CD4-positive, alpha-beta T cell treated with Interleukin-15 for 1 hour (primary cell): ENCODE data around the gene FKBP10.
"Not testable (repeated sequence)": the region's sequence is repeated elsewhere in the genome, so short reads cannot be mapped to it uniquely, and the experiment has no call there.

Experiments
- DNase-seq: peaks from one replicate; pipeline ENCODE4 v3.0.0-alpha.2; 2020

Gene FKBP10, protein sequence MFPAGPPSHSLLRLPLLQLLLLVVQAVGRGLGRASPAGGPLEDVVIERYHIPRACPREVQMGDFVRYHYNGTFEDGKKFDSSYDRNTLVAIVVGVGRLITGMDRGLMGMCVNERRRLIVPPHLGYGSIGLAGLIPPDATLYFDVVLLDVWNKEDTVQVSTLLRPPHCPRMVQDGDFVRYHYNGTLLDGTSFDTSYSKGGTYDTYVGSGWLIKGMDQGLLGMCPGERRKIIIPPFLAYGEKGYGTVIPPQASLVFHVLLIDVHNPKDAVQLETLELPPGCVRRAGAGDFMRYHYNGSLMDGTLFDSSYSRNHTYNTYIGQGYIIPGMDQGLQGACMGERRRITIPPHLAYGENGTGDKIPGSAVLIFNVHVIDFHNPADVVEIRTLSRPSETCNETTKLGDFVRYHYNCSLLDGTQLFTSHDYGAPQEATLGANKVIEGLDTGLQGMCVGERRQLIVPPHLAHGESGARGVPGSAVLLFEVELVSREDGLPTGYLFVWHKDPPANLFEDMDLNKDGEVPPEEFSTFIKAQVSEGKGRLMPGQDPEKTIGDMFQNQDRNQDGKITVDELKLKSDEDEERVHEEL

DNA sequence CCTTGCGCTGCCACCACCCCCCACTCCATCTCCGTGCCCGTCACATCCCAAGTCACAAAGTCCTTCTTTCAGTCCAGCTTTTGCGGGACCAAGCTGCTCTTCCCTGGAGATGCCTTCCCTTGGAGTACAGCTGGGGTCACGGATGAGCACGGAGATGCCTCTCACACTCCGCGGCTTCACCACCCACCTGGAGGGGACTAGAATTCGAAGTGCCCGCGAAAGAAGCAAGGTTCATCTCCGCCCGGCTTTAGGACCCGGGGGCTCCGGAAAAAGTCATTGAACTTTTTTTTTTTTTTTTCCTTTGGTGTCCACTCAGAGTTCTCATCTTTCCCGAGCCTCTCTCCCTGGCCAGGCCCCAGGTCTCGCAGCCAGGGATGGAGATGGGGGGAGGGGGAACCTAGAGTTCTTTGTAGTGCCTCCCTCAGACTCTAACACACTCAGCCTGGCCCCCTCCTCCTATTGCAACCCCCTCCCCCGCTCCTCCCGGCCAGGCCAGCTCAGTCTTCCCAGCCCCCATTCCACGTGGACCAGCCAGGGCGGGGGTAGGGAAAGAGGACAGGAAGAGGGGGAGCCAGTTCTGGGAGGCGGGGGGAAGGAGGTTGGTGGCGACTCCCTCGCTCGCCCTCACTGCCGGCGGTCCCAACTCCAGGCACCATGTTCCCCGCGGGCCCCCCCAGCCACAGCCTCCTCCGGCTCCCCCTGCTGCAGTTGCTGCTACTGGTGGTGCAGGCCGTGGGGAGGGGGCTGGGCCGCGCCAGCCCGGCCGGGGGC lies at the start of gene FKBP10:
FKBP10 (plus strand) TSS at position 624 of the 771 bp plus-strand sequence; CDS start at position 655, 31 bp downstream.
- no peak for DNase-seq

DNA sequence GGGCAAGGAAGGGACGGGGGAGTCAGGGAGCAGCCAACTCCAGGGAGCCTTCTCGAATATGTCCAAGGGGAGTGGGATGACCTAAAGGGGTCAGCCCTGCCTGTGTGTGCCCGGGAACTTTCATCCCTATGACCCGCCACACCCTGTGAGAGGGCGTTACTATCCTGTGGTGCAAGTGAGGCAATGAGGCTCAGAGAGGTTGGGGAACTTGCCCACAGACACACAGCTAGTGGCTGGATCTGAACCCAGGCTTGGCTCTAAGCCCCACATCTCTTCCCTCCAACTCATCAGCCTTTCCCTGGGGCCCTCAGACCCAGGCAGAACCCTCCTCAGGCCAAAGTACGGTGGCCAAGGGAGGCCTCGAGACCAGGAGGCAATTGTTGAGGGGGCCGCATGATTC lies 49.5 kb upstream of the FKBP10 start:
- no peak for DNase-seq

DNA sequence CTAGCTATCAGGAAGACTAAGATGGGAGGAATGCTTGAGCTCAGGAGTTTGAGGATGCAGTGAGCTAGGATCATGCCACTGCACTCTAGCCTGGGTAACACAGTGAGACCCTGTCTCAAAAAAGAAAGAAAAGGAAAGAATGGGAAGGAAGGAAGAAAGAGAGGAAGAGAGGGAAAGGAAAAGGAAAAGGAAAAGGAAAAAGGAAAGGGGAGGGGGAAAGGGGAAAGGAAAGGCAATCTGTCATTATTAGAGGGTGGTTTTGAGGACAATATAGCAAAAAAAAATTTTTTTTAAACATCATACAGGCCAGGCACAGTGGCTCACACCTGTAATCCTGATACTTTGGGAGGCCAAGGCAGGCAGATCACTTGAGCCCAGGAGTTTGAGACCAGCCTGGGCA lies 46.7 kb upstream of the FKBP10 start:
- no peak for DNase-seq

DNA sequence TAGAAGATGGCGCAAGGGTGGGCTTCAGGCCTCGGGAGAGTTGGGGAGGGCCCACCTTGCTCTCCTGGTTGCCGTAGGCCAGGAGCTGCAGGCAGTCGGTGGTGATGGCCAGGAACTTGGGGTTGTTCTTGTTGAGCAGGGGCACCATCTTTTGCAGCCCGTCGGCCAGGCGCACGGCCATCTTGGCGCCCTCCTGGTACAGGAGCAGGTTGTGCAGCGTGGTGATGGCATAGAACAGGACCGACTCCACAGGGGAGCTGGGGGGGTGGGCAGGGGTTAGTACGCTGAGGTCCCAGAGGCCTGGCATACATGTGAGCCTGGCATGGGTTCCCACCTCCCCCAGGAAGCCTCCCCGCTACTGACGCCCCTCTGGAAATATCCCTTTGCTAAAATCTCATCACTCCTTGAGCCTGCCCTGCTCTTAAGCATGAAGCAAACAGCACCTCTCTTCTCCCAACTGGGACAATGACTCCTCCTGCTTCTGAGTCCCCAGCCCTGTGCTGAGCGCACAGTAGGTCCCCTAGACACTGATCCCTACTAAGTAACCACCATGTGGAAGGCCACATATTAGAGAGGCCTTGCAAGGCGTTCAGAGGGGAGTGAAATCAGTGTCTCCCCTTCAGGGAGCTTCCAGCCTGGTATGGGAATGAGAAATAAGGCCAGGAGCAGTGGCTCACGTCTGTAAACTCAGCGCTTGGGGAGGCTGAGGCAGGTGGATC lies 45.3 kb upstream of the FKBP10 start:
- DNase-seq: no peak

DNA sequence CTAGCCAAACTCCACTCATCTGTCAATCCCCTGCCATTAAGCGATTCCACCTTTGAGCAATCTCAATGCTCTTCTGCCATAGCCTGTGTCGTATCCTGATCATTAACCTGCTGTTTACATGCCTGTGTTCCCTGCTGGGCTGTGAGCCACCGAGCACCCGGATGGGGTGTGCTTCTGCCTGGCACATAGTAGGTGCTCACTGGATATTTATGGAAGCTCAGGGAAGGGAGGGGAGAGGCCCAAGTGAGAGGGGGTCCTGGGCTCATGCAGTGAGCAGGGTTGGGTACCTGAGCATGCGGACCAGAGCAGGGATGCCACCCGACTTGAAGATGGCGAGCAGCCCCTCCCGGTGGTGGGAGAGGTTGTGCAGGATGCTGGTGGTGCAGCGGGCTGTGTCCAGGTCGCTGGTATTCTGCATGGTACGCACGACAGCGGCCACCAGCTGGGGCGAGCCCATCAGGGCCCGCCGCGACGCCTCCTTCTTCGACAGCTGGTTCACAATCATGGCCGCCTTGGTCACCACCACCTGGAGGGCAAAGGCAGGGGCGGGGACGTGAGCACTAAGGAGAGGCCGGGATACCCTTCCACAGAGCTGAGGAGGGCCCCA lies 44.0 kb upstream of the FKBP10 start:
- DNase-seq: no peak

DNA sequence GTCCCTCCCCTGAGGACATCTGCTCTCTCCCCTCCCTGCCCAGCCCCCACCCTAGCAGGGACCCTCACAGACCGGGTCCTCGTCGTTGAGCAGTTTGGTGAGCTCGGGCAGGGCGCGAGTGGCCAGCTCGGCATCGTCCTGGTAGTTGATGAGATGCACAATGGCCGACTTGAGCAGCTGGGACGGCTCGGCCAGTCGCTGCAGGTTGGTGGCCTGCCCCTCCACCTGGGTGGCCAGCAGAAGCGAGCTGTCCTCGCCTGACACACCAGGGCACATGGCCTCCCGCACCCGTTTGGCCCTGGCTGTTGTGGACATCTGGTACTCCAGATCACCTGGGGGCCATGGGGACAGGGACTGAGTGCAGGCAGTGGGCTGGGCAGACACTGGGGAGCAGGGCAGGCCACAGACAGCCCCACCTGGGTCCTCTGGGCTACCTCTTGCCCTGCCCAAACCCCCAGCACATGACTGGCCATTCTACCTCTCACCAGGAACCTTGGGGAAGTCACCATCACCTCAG lies 43.4 kb upstream of the FKBP10 start:
- no peak for DNase-seq

DNA sequence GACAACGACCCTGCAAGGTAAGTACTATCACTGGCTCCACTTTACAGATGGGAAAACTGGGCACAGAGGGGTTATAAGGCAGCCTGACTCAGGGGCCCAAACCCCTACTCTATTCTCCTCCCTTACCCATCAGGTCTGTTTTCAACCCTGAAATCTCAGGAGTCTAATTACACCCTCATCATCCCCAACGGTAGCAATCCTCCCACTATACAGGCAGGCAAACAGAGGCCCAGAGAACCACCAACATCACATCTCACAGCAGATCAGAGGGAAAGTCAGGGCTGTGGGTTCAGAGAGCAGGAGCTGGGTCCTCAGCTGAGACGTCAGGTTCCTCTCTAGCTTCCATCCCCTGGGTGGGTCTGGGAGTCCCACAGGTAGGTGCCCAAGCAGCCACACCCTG lies 42.8 kb upstream of the FKBP10 start:
- no peak for DNase-seq

DNA sequence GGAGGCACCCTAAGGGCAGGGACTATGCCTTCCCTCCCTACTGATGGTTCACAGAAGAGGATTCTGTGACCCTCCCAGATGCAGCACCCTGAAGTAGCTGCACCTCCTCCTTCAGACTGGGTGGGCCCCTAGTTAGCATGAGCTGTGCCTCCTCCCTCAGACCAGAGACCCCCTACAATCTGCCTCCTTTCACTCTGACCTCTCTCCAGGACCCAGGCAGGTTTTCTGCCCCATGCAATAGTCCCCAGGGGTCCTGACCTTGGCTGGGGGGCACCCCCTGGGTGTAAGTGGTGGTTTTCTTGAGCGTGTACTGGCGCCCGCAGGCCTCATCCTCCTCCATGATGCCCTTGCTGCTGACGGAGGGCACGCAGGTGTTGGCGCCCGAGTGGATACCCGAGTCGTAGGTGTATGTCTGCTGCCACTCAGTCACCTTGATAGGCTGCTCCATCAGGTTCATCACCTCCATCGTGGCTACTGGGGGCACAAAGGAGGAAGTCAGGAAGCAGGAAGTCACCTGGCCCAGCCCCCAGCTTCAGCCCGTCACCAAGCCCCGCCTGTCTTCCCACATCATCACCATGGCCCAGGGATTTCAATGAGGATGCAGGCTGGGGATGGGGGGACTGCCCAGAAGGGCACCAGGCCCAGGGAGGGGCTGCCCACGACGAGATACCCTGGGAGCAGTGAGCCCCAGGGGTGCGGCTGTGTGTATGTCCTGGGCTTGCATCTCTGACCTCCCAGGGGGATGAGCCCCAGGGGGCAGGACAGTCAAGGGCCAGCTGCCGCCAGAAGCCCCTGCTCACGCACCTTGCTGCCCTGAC lies 41.2 kb upstream of the FKBP10 start:
- DNase-seq: no peak

DNA sequence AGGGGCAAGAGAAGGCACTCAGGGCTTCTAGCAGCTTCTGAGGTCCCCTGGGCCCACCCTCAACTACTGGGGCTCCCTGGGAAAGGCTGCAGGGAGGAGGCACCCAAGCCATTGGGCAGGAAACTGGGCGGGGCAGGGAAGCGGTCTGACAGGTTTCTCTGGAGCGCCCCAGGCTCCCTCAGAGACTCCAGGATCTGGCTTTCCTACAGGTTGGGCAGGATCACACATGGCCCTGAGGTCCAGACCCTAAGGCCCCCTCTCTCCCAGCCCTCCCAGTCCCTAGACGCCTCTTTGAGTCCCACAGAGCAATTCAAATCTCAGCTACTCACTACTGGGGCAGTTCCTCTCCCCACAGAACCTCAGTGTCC lies 40.6 kb upstream of the FKBP10 start:
- DNase-seq: no peak

DNA sequence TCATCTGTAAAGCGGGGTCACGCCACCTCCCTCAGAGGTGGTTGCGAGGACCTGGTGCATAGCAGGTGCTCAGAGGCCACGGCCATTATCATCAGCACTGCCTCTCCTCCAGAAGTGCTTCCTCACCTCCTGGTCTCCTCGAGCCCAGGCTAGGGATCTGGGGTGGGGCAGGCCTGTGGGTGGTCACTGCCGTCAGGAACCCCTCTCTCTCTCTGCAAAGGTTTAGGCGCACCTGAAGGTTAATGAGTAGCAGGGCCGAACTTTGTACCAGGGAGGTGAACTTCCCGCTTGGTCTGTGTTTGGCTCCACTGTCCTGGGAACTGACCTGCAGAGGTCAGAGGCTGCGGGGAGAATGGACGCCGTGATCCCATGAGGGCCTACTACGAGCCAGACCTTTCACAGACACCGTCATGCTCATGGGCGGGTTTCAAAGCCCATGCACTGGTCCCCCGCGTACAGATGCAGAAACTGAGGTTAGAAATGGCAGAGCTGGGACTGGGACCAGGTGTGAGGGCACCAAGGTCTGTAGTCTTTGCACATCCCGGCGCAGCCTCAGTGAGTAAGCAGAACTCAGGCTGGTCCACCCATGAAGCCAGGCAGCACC lies 40.1 kb upstream of the FKBP10 start:
- DNase-seq: no peak

DNA sequence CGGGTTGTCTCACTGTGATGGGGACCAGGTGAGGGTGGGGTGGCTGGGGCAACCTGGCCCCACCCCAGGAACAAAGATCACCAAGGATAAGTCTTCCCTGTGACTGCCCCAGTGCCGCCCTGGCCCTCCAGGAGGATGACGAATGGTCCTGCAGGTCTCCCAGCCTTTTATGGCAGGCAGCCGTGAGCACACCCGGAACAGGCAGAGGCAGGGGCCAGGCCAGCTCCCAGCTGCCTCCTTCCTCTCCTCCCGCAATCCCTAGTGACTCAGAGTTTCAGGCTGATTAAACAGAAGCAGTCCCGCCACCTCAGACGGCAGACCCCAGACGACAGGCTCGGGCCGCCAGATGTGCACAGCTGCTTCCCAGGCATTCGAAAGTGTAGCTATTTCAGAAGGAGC lies 39.6 kb upstream of the FKBP10 start:
- DNase-seq: no peak

DNA sequence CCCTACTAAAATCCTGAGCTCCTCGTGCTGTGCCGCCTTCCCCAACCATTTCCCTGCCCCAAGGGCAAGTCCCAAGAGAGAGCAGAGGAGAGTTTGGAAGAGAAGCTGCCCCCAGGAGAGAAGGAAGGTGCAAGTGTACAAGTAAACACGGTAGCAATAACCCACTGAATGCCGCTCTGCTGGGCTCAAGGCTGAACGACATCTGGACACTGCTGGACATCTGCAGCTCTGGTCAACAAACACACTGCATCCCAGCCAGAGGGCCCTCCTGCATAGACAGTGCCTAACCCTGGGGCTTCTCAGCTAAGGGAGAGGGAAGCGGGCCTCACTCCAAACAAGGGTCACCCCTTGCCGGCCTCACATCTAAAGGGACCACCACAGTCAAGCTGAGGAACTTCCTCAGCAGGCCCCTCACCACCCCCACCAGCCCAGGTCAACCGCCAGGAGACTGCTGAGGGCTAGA lies 39.0 kb upstream of the FKBP10 start:
- DNase-seq: no peak

DNA sequence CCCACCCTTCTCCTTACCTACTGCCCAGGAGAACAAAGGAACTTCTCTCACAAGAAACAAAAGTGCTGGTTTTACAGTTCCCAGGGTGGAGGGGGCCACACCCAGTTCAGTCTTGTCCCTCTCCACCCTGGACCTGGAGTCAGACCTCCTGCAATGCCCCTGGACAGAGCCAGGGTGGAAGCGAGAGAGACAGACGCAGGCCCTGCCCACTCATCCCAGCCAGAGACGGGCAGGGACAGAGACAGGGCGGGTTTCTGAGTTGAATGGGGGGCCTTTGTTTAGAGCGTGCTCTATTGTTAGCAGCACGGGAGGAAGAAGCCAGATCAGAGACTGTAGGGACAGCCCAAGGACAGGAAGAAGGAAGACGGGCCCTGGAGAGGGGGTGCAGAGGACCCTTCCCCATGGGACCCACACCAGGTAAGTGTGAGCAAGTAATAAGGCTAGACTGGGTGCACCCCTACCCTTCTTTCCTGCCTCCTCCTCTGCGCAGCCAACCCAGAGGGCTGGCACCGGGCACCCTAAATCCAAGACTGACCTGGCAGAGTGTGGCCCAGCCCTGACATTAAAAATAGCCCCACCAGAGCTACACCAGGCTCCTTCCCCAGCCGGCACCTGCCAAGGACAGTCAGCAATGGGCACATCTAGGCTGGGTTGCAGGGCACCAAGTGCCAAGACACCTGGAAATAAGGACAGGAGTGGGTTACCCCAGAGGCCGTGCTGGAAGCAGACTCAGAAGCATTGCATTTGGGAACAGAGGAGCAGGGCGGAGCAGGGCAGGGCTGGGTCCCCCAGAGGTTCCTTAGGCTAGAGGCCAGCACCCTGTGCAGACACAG lies 37.2 kb upstream of the FKBP10 start:
- no peak for DNase-seq

DNA sequence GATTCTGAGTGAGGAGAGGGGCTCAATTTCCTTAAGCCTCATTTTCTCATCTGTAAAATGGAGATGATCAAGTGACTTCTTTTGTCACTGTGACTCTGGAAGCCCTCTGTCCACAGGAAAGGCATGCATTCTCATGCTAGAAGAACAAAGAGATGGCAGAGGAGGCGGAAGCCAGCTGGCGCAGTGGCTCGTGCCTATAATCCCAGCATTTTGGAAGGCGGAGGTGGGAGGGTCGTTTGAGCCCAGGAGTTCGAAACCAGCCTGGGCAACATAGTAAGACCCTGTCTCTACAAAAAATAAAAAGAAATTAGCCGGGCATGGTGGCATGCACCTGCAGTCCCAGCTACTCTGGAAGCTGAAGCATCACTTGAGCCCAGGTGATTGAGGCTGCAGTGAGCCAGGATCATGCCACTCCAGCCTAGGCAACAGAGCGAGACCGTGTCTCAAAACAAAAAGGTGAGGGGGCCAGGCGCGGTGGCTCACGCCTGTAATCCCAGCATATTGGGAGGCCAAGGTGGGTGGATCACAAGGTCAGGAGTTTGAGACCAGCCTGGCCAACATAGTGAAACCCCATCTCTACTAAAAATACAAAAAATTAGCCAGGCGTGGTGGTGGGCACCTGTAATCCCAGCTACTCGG lies 36.4 kb upstream of the FKBP10 start:
- DNase-seq: not testable (repeated sequence)

DNA sequence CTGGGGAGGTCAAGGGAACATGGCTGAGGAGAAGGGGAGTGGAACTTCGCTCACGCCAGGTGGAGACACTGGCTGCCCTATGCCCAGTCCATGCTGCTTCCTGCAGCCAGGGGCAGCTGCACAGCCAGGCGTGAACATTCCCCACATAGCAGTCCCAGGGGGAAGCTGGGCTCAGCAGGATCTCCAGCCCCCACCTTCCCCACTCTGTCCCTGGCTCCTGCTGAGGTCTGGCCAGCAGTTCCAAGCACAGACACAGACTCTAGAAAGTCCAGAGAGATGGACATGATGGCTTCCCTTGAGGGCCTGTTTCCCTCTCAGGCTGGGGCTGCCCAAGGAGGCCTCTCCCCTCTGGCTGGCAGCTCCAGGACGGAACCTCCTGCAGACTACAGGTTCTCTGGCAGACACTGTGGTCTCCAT lies 35.6 kb upstream of the FKBP10 start:
- DNase-seq: no peak

DNA sequence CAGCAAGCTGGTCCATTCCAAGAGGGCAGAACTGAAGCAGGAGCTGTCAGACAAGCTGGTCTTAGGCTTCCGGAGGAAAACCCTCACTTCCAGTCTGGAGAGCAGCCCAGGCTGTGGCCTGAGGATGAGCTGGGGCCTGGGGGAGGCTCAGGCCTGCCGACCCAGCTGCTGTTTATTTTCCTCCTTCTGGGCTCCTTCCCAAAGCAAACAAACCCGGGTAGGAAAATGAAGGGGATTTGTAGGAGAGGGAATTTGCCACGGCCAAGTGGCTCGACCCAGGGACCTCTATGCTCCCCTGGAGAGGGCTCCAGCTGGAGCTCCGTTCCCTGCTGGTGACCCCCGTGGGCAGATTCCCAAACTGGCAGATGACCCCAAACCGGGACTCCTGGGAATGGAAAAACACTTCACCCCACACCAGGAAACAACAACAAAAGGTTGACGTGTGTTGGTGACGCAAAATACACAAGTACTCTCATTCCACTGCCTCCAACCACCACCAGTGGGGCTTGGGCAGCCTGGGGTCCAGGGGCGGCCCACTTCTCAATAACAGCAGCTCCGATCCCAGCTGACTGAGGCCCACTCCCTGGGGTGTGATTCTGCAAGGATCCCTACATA lies 35.1 kb upstream of the FKBP10 start:
- DNase-seq: no peak

DNA sequence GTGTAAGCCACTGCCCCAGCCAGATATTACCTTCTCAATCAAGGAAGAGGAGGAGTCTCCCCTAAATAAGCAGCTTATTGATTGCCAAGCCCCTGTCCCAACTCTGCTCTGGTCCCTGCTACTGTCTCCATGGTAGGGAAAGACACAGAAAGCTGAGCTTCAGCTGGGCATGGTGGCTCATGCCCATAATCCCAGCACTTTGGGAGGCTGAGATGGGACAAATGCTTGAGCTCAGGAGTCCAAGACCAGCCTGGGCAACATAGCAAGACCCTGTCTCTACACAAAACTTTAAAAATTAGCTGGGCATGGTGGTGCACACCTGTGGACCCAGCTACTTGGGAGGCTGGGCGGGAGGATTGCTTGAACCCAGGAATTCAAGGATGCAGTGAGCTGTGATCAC lies 32.9 kb upstream of the FKBP10 start:
- no peak for DNase-seq

DNA sequence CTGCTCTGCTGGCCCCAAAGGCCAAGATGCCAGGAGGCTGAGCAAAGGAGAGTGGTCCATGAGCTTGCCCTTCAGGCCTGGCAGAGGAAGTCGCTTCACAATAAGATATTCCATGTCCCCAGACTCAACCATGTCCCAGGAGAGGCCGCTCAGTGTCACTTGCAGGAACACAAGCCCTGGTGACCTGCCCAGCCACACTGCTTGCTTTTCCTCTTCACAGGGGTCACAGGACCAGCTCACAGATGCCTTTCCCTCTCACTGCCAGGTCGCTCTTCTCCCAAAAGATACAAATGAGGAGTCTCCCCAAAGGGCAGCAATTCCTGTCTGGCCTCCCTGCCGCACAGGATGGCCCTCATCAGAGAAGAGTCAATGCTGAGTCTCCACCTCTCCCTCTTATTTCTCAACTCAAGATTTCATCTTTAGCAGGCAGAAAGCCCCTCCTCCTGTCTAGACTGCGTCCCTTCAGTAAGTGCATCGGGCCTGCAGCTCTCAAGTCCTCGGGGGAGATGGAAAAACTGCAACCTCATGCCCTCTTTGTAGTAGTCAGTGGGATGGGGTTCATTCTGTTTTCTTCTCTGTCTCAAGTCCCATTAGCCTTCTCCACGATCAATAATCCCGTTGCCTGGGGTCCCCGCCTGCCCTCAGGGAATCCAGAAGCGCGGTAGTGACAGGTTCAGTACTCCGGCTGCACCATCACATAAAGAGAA lies 31.2 kb upstream of the FKBP10 start:
- DNase-seq: no peak

DNA sequence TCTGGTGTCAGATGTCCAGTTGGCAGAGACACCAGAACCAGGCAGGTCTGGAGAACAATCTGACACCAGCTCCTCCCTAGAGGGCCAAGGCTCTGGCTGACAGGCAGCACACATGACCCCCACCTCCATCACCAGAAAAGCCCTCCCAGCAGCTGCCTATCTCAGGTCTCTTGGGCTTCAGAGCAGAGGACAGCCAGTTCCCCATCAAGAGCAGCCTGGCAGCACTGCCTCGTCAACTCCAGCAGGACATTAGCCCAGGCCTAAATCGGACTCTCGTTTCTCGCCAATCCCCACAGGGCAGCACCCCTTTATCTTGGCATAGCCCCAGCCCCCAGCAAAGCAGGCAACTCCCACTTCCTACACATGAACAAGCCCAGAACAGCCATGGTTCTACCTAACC lies 30.7 kb upstream of the FKBP10 start:
- DNase-seq: no peak
